ENCODE measurements around the gene RAD9B. TPM values are rescaled to one million over a fixed set of nuclear protein-coding genes. Genes with fewer than 3 reads are reported as not detected.
"Not testable (repeated sequence)": the region's sequence is repeated elsewhere in the genome, so short reads cannot be mapped to it uniquely, and the experiment has no call there.

Gene RAD9B
- total and polyA plus RNA-seq, 11 donors = 0.34 to 12.0 (median 2.4) TPM; not detected in 2

GRCh38 chr12:110513842-110514241, 11.7 kb downstream of the RAD9B start:
- no peak for DNase-seq
- Histone ChIP-seq H3K9me3 (no peaks in the 10 kb centered on the region), H3K27me3 (no peaks in the 10 kb centered on the region), H3K4me3 (no peak overlapping the region), H3K4me1 (peaks cover 0 to 4% (median 0%) of the 10 kb centered on the region in 12 donors), H3K36me3 (no peaks in the 10 kb centered on the region), H3K27ac (no peak overlapping the region)
- no peak for ATAC-seq
- intact Hi-C loops (cut with DNase I) = loop anchor here (1.0 to 10.0 kb wide), 13 partner anchors 85 to 373 kb away; no protein-coding TSS in a partner anchor
- 70 to 75% (median 70%) methylated on average over 6 of the region's 6 CpGs for WGBS, 4 donors
- TF ChIP-seq CTCF (IDR thresholded peaks at IDR 0.05) (no peak), POLR2A (IDR thresholded peaks at IDR 0.05) (no peak)

- Histone ChIP-seq H3K27me3 (no peaks in the 10 kb centered on the region), H3K4me3 (no peak overlapping the region), H3K4me1 (peaks cover 0 to 4% (median 0%) of the 10 kb centered on the region in 12 donors), H3K9me3 (no peaks in the 10 kb centered on the region), H3K27ac (no peak overlapping the region), H3K36me3 (no peaks in the 10 kb centered on the region)
- DNase-seq (no peak), ATAC-seq (no peak)
- intact Hi-C loops (cut with DNase I) = loop anchor here in 9 of 10 donors (1.0 to 10.0 kb wide), 10 partner anchors 84 to 373 kb away; no protein-coding TSS in a partner anchor
- no peak for TF ChIP-seq CTCF (IDR thresholded peaks at IDR 0.05)
- no peak for TF ChIP-seq POLR2A (IDR thresholded peaks at IDR 0.05)
- WGBS, 4 donors = 71 to 79% (median 77%) methylated on average over 1 of the region's 1 CpG
Observed at GRCh38 chr12:110514363-110514762, 12.2 kb downstream of the RAD9B start.

DNA sequence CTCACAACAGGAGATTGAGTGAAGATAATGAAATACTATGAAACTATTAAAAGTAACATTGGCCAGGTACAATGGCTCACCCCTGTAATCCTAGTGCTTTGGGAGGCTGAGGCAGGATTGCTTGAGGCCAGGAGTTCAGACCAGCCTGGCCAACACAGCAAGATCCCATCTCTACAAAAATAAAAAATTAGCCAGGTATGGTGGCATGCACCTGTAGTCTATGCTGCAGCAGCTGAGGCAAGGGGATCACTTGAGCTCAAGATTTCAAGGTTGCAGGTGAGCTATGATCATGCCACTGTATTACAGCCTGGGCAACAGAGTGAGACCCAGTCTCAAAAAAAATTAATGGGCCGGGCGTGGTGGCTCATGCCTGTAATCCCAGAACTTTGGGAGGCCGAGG, 14.9 kb downstream of the RAD9B start:
- H3K27me3 ChIP-seq = no peaks in the 10 kb centered on the region
- TF ChIP-seq POLR2A (IDR thresholded peaks at IDR 0.05) (no peak), CTCF (IDR thresholded peaks at IDR 0.05) (no peak)
- no peaks in the 10 kb centered on the region for H3K9me3 ChIP-seq
- H3K27ac ChIP-seq = no peak overlapping the region
- ATAC-seq (no peak), DNase-seq (no peak)
- intact Hi-C loops (cut with DNase I) = loop anchor here in 8 of 10 donors (5.0 to 10.0 kb wide), 5 partner anchors 178 to 368 kb away; no protein-coding TSS in a partner anchor
- WGBS, 4 donors = 87 to 96% (median 92%) methylated on average over 3 of the region's 3 CpGs
- no peaks in the 10 kb centered on the region for H3K36me3 ChIP-seq
- no peak overlapping the region for H3K4me3 ChIP-seq
- H3K4me1 ChIP-seq = peaks cover 0 to 4% (median 0%) of the 10 kb centered on the region in 12 donors

DNA sequence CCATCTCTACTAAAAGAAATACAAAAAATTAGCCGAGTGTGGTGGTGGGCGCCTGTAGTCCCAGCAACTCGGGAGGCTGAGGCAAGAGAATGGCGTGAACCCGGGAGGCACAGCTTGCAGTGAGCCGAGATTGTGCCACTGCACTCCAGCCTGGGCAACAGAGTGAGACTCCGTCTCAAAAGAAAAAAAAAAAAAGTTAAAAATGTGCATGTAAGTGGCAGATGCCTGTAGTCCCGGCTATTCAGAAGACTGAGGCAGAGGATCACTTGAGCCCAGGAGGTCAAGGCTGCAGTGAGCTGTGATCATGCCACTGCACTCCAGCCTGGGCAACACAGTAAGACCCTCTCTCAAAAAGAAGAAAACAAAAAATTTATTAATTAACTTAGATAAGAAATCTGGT, 15.9 kb downstream of the RAD9B start:
- not testable (repeated sequence) for H3K36me3 ChIP-seq, H3K27ac ChIP-seq, H3K27me3 ChIP-seq, ATAC-seq, H3K9me3 ChIP-seq, H3K4me1 ChIP-seq, H3K4me3 ChIP-seq, DNase-seq
- intact Hi-C loops (cut with DNase I) = loop anchor here in 8 of 10 donors (5.0 to 10.0 kb wide), 5 partner anchors 177 to 367 kb away; no protein-coding TSS in a partner anchor
- 88 to 95% (median 93%) methylated on average over 8 of the region's 8 CpGs for WGBS, 4 donors

DNA sequence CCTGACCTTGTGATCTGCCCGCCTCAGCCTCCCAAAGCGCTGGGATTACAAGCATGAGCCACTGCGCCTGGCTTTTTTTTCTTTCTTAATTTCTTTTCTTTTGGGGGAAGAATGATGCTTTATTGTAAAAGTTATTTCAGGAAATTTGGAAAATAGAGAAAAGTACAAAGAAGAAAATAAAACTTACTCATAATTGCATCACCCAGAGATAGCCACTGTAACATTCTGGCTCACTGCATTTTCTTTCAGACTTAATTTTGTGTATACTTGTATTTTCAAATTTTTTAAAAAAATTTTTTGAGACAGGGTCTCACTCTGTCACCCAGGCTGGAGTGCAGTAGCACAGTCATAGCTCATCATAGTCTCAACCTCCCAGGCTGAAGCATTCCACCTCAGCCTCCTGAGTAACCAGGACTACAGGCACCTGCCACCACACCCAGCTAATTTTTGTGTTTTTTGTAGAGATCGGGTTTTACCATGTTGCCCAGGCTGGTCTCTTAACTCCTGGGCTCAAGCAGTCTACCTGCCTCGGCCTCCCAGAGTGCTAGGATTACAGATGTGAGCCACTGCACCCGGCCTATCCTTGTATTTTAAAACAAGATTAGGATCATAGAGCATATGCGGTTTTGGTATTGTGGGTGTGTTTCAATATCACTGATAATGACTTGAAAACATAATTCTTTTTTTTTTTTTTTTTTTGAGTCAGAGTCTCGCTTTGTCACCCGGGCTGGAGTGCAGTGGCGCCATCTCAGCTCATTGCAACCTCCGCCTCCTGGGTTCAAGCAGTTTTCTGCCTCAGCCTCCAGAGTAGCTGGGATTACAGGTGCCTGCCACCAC, 19.0 kb downstream of the RAD9B start:
- H3K27me3 ChIP-seq; H3K27ac ChIP-seq; DNase-seq; ATAC-seq; H3K4me3 ChIP-seq; H3K4me1 ChIP-seq; H3K36me3 ChIP-seq; intact Hi-C loops (cut with DNase I); H3K9me3 ChIP-seq: not testable (repeated sequence)
- 93 to 96% (median 95%) methylated on average over 11 of the region's 11 CpGs for WGBS, 4 donors
